ENCODE measurements around the gene LUZP2.

GRCh38 chr11:24511511-24511910, 14.7 kb downstream of the LUZP2 start:
- TF ChIP-seq CTCF (IDR thresholded peaks at IDR 0.05) (no peak), POLR2A (IDR thresholded peaks at IDR 0.05) (no peak)

Measured in adrenal gland (tissue), 5 donors.